ENCODE results near the gene CYTL1.

Gene CYTL1

GRCh38 chr4:5020341-5020740 is 1.1 kb upstream of the CYTL1 start:
- no peak for TF ChIP-seq CTCF (IDR thresholded peaks at IDR 0.05)

GRCh38 chr4:5019796-5020195 is 538 bp upstream of the CYTL1 start:
- no peak for TF ChIP-seq CTCF (IDR thresholded peaks at IDR 0.05)

GRCh38 chr4:5018603-5019002 is 655 bp downstream of the CYTL1 start:
- no peak for TF ChIP-seq CTCF (IDR thresholded peaks at IDR 0.05)

- peak; percentile 39; the same call in 1 of the 2 replicates for TF ChIP-seq CTCF (IDR thresholded peaks at IDR 0.05)
Observed at GRCh38 chr4:5018096-5018495, 1.2 kb downstream of the CYTL1 start.

GRCh38 chr4:5014007-5014682 is 5.1 kb downstream of the CYTL1 start:
- no peak for TF ChIP-seq CTCF (IDR thresholded peaks at IDR 0.05)

GRCh38 chr4:5012958-5013357 is 6.3 kb downstream of the CYTL1 start:
- TF ChIP-seq CTCF (IDR thresholded peaks at IDR 0.05): no peak

- TF ChIP-seq CTCF (IDR thresholded peaks at IDR 0.05): no peak
Observed at GRCh38 chr4:5012244-5012898, 6.9 kb downstream of the CYTL1 start.

All from LNCAP (cell line).